ENCODE data around the gene FXN.
A peak's percentile ranks its signal among the peaks of the same experiment; 100 is the strongest.

Gene FXN

GRCh38 chr9:69009708-69010107 lies 25.8 kb upstream of the FXN start:
- no peak for DNase-seq (ENCODE audit: insufficient read length)
- peak; percentile 40 for FAIRE-seq
- TF ChIP-seq POLR2AphosphoS5 (IDR thresholded peaks at IDR 0.05; ENCODE audit: low read depth, low read length), result no peak
- no peak for TF ChIP-seq TAF1 (IDR thresholded peaks at IDR 0.05; ENCODE audit: borderline replicate concordance, low read depth, low read length)
- no peak for TF ChIP-seq POLR2A (IDR thresholded peaks at IDR 0.05; ENCODE audit: low read depth, low read length)

GRCh38 chr9:69012696-69013381 lies 22.7 kb upstream of the FXN start:
- DNase-seq (ENCODE audit: insufficient read length) (no peak), FAIRE-seq (peak; percentile 73)
- TF ChIP-seq POLR2A (IDR thresholded peaks at IDR 0.05; ENCODE audit: low read depth, low read length) (no peak), POLR2AphosphoS5 (IDR thresholded peaks at IDR 0.05; ENCODE audit: low read depth, low read length) (no peak), TAF1 (IDR thresholded peaks at IDR 0.05; ENCODE audit: borderline replicate concordance, low read depth, low read length) (no peak)

- TF ChIP-seq POLR2AphosphoS5 (IDR thresholded peaks at IDR 0.05; ENCODE audit: low read depth, low read length), result no peak
- no peak for TF ChIP-seq TAF1 (IDR thresholded peaks at IDR 0.05; ENCODE audit: borderline replicate concordance, low read depth, low read length)
- no peak for TF ChIP-seq POLR2A (IDR thresholded peaks at IDR 0.05; ENCODE audit: low read depth, low read length)
- no peak for DNase-seq (ENCODE audit: insufficient read length)
- no peak for FAIRE-seq
These were observed 22.2 kb upstream of the FXN start for GRCh38 chr9:69013382-69013727.

GRCh38 chr9:69014013-69014412 lies 21.5 kb upstream of the FXN start, which contains the start of gene PRKACG:
Gene PRKACG, minus strand, starts transcription at chr9:69014113. Its CDS starts 21 bp downstream, at chr9:69014092.
- no peak for DNase-seq (ENCODE audit: insufficient read length)
- no peak for FAIRE-seq
- TF ChIP-seq POLR2A (IDR thresholded peaks at IDR 0.05; ENCODE audit: low read depth, low read length), result no peak

GRCh38 chr9:69016191-69017096 lies 19.1 kb upstream of the FXN start:
- TF ChIP-seq POLR2AphosphoS5 (IDR thresholded peaks at IDR 0.05; ENCODE audit: low read depth, low read length) (no peak), TAF1 (IDR thresholded peaks at IDR 0.05; ENCODE audit: borderline replicate concordance, low read depth, low read length) (no peak), POLR2A (IDR thresholded peaks at IDR 0.05; ENCODE audit: low read depth, low read length) (no peak)
- no peak for FAIRE-seq
- DNase-seq (ENCODE audit: insufficient read length), result no peak

GRCh38 chr9:69018737-69019136 lies 16.8 kb upstream of the FXN start:
- FAIRE-seq, result no peak
- TF ChIP-seq TAF1 (IDR thresholded peaks at IDR 0.05; ENCODE audit: borderline replicate concordance, low read depth, low read length), result no peak
- TF ChIP-seq POLR2AphosphoS5 (IDR thresholded peaks at IDR 0.05; ENCODE audit: low read depth, low read length), result no peak
- no peak for TF ChIP-seq POLR2A (IDR thresholded peaks at IDR 0.05; ENCODE audit: low read depth, low read length)
- DNase-seq (ENCODE audit: insufficient read length), result no peak

- no peak for TF ChIP-seq POLR2A (IDR thresholded peaks at IDR 0.05; ENCODE audit: low read depth, low read length)
- no peak for TF ChIP-seq TAF1 (IDR thresholded peaks at IDR 0.05; ENCODE audit: borderline replicate concordance, low read depth, low read length)
- TF ChIP-seq POLR2AphosphoS5 (IDR thresholded peaks at IDR 0.05; ENCODE audit: low read depth, low read length), result no peak
- DNase-seq (ENCODE audit: insufficient read length) (no peak), FAIRE-seq (no peak)
These were observed 15.7 kb upstream of the FXN start for GRCh38 chr9:69019808-69020207.

GRCh38 chr9:69020301-69021145 lies 15.0 kb upstream of the FXN start:
- TF ChIP-seq TAF1 (IDR thresholded peaks at IDR 0.05; ENCODE audit: borderline replicate concordance, low read depth, low read length) (no peak), POLR2AphosphoS5 (IDR thresholded peaks at IDR 0.05; ENCODE audit: low read depth, low read length) (no peak), POLR2A (IDR thresholded peaks at IDR 0.05; ENCODE audit: low read depth, low read length) (no peak)
- FAIRE-seq, result no peak
- no peak for DNase-seq (ENCODE audit: insufficient read length)

- DNase-seq (ENCODE audit: insufficient read length), result no peak
- TF ChIP-seq POLR2A (IDR thresholded peaks at IDR 0.05; ENCODE audit: low read depth, low read length) (no peak), TAF1 (IDR thresholded peaks at IDR 0.05; ENCODE audit: borderline replicate concordance, low read depth, low read length) (no peak), POLR2AphosphoS5 (IDR thresholded peaks at IDR 0.05; ENCODE audit: low read depth, low read length) (no peak)
- FAIRE-seq, result no peak
These were observed 11.9 kb upstream of the FXN start for GRCh38 chr9:69023650-69024049.

GRCh38 chr9:69027355-69028097 lies 8.0 kb upstream of the FXN start:
- FAIRE-seq (peak; percentile 91), DNase-seq (ENCODE audit: insufficient read length) (no peak)
- no peak for TF ChIP-seq POLR2AphosphoS5 (IDR thresholded peaks at IDR 0.05; ENCODE audit: low read depth, low read length)
- TF ChIP-seq TAF1 (IDR thresholded peaks at IDR 0.05; ENCODE audit: borderline replicate concordance, low read depth, low read length), result no peak
- TF ChIP-seq POLR2A (IDR thresholded peaks at IDR 0.05; ENCODE audit: low read depth, low read length), result no peak

- FAIRE-seq, result no peak
- no peak for DNase-seq (ENCODE audit: insufficient read length)
- TF ChIP-seq TAF1 (IDR thresholded peaks at IDR 0.05; ENCODE audit: borderline replicate concordance, low read depth, low read length) (no peak), POLR2AphosphoS5 (IDR thresholded peaks at IDR 0.05; ENCODE audit: low read depth, low read length) (no peak), POLR2A (IDR thresholded peaks at IDR 0.05; ENCODE audit: low read depth, low read length) (no peak)
These were observed 6.8 kb upstream of the FXN start for GRCh38 chr9:69028754-69029153.
